ENCODE measurements around the gene SYT15. TPM values are rescaled to one million over a fixed set of nuclear protein-coding genes. Genes with fewer than 3 reads are reported as not detected.

SYT15 gene
- polyA plus RNA-seq, 3 donors, result 0.23 to 0.31 TPM; not detected in 1

DNA sequence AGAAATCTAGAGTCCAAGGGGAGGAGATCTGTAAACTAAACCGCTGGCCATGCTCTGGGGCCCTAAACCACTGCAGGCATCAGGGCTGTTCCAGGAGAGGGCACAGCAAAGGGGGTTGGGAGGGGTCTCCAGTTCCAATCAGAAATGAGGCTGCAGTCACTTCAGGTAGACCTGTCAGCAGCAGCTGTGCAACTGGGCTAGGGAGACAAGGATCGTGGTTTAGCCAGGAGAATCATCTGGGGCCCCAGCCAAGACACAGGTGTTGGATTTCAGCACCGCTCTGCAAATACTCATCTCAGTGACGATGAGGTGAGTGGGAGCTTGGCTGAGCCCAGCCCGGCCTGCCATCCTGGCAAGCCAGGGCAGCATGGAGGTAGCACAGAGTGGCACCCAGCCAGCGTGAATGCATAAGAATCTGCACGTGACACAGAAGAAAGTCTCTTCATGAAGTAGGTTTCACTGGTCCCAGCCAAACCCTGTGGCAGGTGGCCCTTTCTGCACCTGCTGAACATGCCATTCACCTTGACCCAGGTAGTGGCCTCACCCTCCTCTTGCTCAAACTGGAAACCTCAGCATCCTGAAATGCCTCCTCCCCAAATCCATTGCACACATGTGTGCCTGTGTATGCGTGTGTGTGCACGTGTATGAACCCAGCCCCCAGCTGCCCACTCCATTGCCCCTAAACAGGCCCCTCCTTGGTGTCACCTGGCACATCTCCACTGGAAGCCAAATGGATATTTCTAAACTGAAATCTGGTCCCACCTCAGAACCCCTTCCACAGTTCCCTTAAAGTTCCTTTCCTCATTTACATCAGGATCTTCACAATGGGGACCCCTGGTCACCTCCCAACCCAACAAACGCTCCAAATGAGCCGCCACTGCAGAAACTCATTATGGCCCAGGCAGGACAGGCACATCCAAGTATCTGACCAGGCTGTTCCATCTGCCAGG lies 32.1 kb upstream of the SYT15 start:
- Mint-ChIP-seq H3K4me1 (peaks cover 5% of the 10 kb centered on the region), H3K36me3 (no peaks in the 10 kb centered on the region), H3K4me3 (no peak overlapping the region), H3K27ac (no peak overlapping the region), H3K27me3 (ENCODE audit: low read depth in 3 of 3) (peaks cover 5 to 15% (median 14%) of the 10 kb centered on the region in 3 donors), H3K9me3 (peaks cover 0 to 7% (median 2%) of the 10 kb centered on the region in 7 donors)
- no peak overlapping the region for H3K27ac ChIP-seq (ENCODE audit: low read depth in 1 of 2, low read length in 2 of 2)
- H3K79me2 ChIP-seq (ENCODE audit: insufficient read depth, low read length), result no peaks in the 10 kb centered on the region
- no peaks in the 10 kb centered on the region for H3K4me1 ChIP-seq (ENCODE audit: control insufficient read depth in 1 of 2, insufficient read depth in 2 of 2, low read length in 2 of 2)
- H2AFZ ChIP-seq (ENCODE audit: insufficient read depth, low read depth, low read length, poor library complexity, severe bottlenecking), result no peak overlapping the region
- intact Hi-C loops (cut with micrococcal nuclease), result no loop called here
- TF ChIP-seq, protein P1, sequence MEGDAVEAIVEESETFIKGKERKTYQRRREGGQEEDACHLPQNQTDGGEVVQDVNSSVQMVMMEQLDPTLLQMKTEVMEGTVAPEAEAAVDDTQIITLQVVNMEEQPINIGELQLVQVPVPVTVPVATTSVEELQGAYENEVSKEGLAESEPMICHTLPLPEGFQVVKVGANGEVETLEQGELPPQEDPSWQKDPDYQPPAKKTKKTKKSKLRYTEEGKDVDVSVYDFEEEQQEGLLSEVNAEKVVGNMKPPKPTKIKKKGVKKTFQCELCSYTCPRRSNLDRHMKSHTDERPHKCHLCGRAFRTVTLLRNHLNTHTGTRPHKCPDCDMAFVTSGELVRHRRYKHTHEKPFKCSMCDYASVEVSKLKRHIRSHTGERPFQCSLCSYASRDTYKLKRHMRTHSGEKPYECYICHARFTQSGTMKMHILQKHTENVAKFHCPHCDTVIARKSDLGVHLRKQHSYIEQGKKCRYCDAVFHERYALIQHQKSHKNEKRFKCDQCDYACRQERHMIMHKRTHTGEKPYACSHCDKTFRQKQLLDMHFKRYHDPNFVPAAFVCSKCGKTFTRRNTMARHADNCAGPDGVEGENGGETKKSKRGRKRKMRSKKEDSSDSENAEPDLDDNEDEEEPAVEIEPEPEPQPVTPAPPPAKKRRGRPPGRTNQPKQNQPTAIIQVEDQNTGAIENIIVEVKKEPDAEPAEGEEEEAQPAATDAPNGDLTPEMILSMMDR (IDR thresholded peaks at IDR 0.05), result no peak
- no peak for DNase-seq
- H3K9me3 ChIP-seq (replicated peaks in 1 of 2; ENCODE audit: control insufficient read depth in 1 of 2, insufficient read depth in 1 of 2, low read length in 2 of 2), result peaks cover 0 to 3% of the 10 kb centered on the region in 2 donors
- H4K20me1 ChIP-seq (ENCODE audit: insufficient read depth, low read length), result no peaks in the 10 kb centered on the region
- no peak overlapping the region for H3K9ac ChIP-seq (ENCODE audit: insufficient read depth, low read length, poor library complexity, severe bottlenecking)
- WGBS (ENCODE audit: insufficient coverage), result 84% methylated on average over 11 of the region's 11 CpGs
- H3K4me3 ChIP-seq (replicated peaks in 1 of 3; ENCODE audit: low read depth in 2 of 3, low read length in 3 of 3), result no peak overlapping the region
- no peak overlapping the region for H3K4me2 ChIP-seq (replicated peaks; ENCODE audit: extremely low read depth, low read length, poor library complexity, severe bottlenecking)
- H3K36me3 ChIP-seq (replicated peaks in 1 of 2; ENCODE audit: control insufficient read depth in 1 of 2, insufficient read depth in 2 of 2, low read length in 2 of 2), result no peaks in the 10 kb centered on the region
- peaks cover 0 to 6% of the 10 kb centered on the region in 2 donors for H3K27me3 ChIP-seq (ENCODE audit: control insufficient read depth in 2 of 2, insufficient read depth in 2 of 2, low read length in 2 of 2)

DNA sequence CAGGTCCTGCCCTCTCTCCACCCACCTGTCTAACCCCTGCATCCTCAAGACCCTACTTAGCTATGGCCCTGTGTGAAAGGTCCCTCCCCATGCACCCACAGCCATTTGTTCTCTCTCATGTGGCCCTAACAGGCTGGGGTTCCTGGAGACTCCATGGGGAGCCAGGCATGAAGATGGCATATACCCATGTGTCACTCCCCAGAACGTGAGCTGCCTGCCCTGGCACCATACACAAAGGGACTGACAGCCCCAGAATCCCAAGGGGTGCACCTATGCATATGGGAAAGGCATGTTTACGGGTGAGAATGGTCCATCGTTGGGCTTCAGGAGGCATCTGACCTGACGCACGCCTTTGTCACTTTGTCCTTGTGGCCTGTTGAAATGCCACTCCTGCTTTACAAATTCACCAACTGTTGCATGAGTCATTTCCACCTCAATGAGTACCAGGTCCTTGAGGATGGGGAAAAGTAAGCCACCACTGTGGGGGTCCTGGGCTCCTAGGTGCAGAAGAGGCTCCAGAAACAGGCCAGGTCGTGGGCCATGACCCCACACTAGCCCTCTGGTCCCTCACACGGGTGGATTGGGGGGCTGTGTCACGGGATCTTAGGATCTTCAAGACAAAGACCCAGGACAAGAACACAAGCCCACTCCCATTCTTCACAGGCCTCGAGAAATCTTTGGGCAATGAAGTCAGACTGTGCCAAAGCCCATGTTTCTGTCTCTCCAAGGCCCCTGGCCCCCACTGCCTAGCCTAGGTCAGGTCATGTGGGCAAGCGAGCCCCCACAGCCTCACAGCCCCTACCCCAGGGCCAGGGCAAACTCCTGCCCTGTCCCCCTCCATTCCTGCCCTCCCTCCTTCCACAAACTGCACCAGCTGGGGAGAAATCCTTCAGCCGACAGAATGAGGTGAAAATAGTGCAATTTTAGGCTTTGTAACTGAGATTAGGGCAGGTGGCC lies 31.1 kb upstream of the SYT15 start:
- Mint-ChIP-seq H3K4me1 (peaks cover 5% of the 10 kb centered on the region), H3K27ac (no peak overlapping the region), H3K4me3 (no peak overlapping the region), H3K36me3 (no peaks in the 10 kb centered on the region), H3K9me3 (peaks cover 0 to 2% (median 0%) of the 10 kb centered on the region in 7 donors), H3K27me3 (ENCODE audit: low read depth in 3 of 3) (peaks cover 5 to 7% (median 6%) of the 10 kb centered on the region in 3 donors)
- H3K79me2 ChIP-seq (ENCODE audit: insufficient read depth, low read length), result no peaks in the 10 kb centered on the region
- H2AFZ ChIP-seq (ENCODE audit: insufficient read depth, low read depth, low read length, poor library complexity, severe bottlenecking), result no peak overlapping the region
- no peaks in the 10 kb centered on the region for H4K20me1 ChIP-seq (ENCODE audit: insufficient read depth, low read length)
- intact Hi-C loops (cut with micrococcal nuclease), result no loop called here
- TF ChIP-seq, protein P1 (IDR thresholded peaks at IDR 0.05), result no peak
- no peaks in the 10 kb centered on the region for H3K36me3 ChIP-seq (replicated peaks in 1 of 2; ENCODE audit: control insufficient read depth in 1 of 2, insufficient read depth in 2 of 2, low read length in 2 of 2)
- H3K4me1 ChIP-seq (ENCODE audit: control insufficient read depth in 1 of 2, insufficient read depth in 2 of 2, low read length in 2 of 2), result no peaks in the 10 kb centered on the region
- no peak overlapping the region for H3K27ac ChIP-seq (ENCODE audit: low read depth in 1 of 2, low read length in 2 of 2)
- H3K9ac ChIP-seq (ENCODE audit: insufficient read depth, low read length, poor library complexity, severe bottlenecking), result no peak overlapping the region
- no peaks in the 10 kb centered on the region for H3K9me3 ChIP-seq (replicated peaks in 1 of 2; ENCODE audit: control insufficient read depth in 1 of 2, insufficient read depth in 1 of 2, low read length in 2 of 2)
- no peak overlapping the region for H3K4me2 ChIP-seq (replicated peaks; ENCODE audit: extremely low read depth, low read length, poor library complexity, severe bottlenecking)
- DNase-seq, result no peak
- WGBS (ENCODE audit: insufficient coverage), result 77% methylated on average over 8 of the region's 11 CpGs
- peaks cover 0 to 2% of the 10 kb centered on the region in 2 donors for H3K27me3 ChIP-seq (ENCODE audit: control insufficient read depth in 2 of 2, insufficient read depth in 2 of 2, low read length in 2 of 2)
- H3K4me3 ChIP-seq (replicated peaks in 1 of 3; ENCODE audit: low read depth in 2 of 3, low read length in 3 of 3), result no peak overlapping the region
